Panc1 (cell line): ENCODE results near the gene CTCFL.

ENCODE experiments used
- CTCF ChIP-seq: fragments of 450-650 bp; IDR thresholded peaks from 2 replicates; pipeline ENCODE4 v1.5.1; 2017; ENCODE audit warnings: mild to moderate bottlenecking
- POLR2AphosphoS5 ChIP-seq: IDR thresholded peaks from 2 replicates; pipeline ENCODE4 v1.6.1; 2012; ENCODE audit warnings: mild to moderate bottlenecking, low read depth, low read length, moderate library complexity
- REST ChIP-seq, 2 experiments: IDR thresholded peaks; 2 replicates each; pipeline ENCODE4 v1.6.1; 2011 to 2012; ENCODE audit warnings: low read depth in 2 of 2, control low read depth in 1 of 2, low read length in 1 of 2, mild to moderate bottlenecking in 1 of 2, moderate library complexity in 1 of 2; ENCODE audit not compliant: insufficient read depth in 1 of 2
- SIN3A ChIP-seq: IDR thresholded peaks from 2 replicates; pipeline ENCODE4 v1.6.1; 2012; ENCODE audit warnings: low read depth, mild to moderate bottlenecking, low read length, moderate library complexity, borderline replicate concordance; ENCODE audit not compliant: insufficient read depth
- TCF7L2 ChIP-seq: IDR thresholded peaks from 2 replicates; pipeline ENCODE4 v1.6.1; 2011; ENCODE audit warnings: mild to moderate bottlenecking, low read depth, low read length, inconsistent platforms

- TF ChIP-seq CTCF (no peak), REST (IDR thresholded peaks at IDR 0.05; ENCODE audit: insufficient read depth in 1 of 2, low read depth in 2 of 2, low read length in 1 of 2) (no peak), POLR2AphosphoS5 (no peak), TCF7L2 (no peak), SIN3A (no peak)
Observed at GRCh38 chr20:57562541-57563465, 37.9 kb upstream of the CTCFL start.
